Measurements from ENCODE around the gene PLS1.
A peak's percentile ranks its signal among the peaks of the same experiment; 100 is the strongest.
"Not testable (repeated sequence)": the region's sequence is repeated elsewhere in the genome, so short reads cannot be mapped to it uniquely, and the experiment has no call there.

The PLS1 gene

DNA sequence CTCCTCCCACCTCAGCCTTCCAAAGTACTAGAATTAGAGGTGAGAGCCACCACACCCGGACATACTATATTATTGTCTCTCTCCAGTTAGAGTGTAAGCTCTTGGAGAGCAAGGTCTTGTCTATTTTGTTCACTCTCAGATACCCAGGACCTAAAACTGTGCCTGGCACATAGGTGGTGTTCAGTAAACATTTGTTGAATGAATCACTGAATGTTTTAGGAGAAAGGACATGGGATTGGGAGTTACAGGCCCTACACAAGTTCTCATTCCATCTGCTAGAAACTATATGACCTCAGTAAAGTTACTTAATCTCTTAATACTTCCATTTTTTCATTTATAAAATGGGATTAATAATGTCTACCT lies 16.2 kb upstream of the PLS1 start:
- Mint-ChIP-seq H3K4me1 (peaks cover 38% of the 10 kb centered on the region), H3K36me3 (peaks cover 10% of the 10 kb centered on the region), H3K27ac (peak overlapping the region; percentile 97), H3K4me3 (peak overlapping the region; percentile 100), H3K27me3 (peaks cover 5% of the 10 kb centered on the region), H3K9me3 (no peaks in the 10 kb centered on the region)

DNA sequence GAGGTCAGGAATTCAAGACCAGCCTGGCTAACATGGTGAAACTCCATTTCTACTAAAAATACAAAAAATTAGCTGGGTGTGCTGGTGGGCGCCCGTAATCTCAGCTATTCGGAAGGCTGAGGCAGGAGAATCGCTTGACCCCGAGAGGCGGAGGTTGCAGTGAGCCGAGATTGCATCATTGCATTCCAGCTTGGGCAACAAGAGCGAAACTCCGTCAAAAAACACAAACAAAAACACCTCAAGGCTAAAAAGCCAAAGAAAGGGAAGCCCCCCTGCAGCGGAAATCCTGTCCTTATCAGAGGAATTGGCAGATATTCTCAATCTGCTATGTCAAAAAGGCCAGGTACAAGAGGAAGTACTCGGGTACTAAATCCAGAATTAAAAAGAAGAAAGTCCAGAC lies 15.1 kb upstream of the PLS1 start:
- not testable (repeated sequence) for H3K27ac Mint-ChIP-seq, H3K4me3 Mint-ChIP-seq, H3K9me3 Mint-ChIP-seq, H3K36me3 Mint-ChIP-seq, H3K27me3 Mint-ChIP-seq
- peaks cover 28% of the 10 kb centered on the region for H3K4me1 Mint-ChIP-seq

DNA sequence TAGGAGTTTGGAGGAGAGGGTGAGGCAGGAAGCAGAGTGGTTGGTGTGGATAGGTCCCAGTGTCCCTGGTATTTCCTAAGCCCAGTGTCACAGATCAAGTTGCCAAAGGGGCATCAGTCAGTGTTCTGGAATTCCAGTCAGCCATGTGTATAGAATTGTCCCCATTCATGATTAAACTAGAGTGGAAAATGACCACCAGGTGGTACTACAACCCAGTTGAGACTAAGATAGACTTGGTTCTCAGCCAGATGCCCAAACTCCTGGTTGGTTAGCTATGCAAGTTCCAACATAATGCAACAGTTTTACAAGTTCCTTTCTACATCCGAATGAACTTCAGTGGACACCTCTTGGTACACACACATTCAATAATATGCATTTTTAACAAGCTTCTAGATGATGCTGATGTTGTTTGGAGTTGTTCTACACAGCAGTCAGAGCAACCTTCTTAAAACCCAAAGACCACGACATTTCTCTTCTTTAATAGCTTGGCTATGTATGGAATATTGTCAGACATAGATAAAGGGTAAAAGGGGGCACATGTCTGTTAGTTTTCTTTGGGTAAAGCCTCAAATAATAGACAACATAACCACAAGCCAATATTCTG lies 9.3 kb upstream of the PLS1 start:
- H3K9me3 Mint-ChIP-seq = no peaks in the 10 kb centered on the region
- no peaks in the 10 kb centered on the region for H3K4me1 Mint-ChIP-seq
- no peak overlapping the region for H3K27ac Mint-ChIP-seq
- peaks cover 5% of the 10 kb centered on the region for H3K27me3 Mint-ChIP-seq
- no peak overlapping the region for H3K4me3 Mint-ChIP-seq
- no peaks in the 10 kb centered on the region for H3K36me3 Mint-ChIP-seq

- Mint-ChIP-seq H3K27me3 (peaks cover 5% of the 10 kb centered on the region), H3K27ac (no peak overlapping the region)
Observed at GRCh38 chr3:142588703-142589102, 7.5 kb upstream of the PLS1 start.

DNA sequence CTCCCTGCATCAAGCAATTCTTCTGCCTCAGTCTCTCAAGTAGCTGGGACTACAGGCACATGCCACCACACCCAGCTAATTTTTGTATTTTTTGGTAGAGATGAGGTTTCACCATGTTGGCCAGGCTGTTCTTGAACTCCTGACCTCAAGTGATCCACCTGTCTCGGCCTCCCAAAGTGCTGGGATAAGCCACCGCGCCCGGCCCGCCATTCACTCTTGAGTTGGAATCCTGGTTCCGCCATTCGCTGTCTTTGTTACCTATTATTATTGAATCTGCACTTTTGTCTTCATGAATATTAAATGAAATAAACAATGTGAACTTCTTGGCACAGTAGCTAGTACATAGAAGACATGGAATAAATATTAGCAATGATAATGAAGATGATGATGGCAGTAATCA lies 3.9 kb upstream of the PLS1 start:
- H3K27me3 Mint-ChIP-seq, H3K9me3 Mint-ChIP-seq, H3K36me3 Mint-ChIP-seq, H3K27ac Mint-ChIP-seq, H3K4me3 Mint-ChIP-seq: not testable (repeated sequence)
- H3K4me1 Mint-ChIP-seq = peaks cover 14% of the 10 kb centered on the region

More at GRCh38 chr3:142588703-142589102, 7.5 kb upstream of the PLS1 start:
- Mint-ChIP-seq H3K4me3 (no peak overlapping the region), H3K4me1 (no peaks in the 10 kb centered on the region), H3K36me3 (no peaks in the 10 kb centered on the region), H3K9me3 (no peaks in the 10 kb centered on the region)

DNA sequence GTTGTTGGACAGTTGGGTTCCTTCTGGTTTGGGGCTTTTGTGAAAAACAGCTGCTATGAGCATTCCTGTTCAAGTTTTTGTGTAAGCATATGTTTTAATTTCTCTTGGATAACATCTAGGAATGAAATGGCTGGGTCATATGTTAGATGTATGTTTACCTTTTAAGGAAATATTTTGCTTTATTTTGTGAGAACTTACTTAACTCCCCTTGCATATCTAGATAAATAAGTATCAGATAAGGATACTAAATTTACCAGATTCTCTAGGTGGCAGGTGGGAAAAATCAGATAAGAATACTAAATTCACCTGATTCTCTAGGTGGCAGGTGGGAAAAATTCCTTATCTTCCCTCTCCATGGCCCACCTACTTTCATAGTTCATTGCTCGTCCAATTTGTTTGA lies 1.1 kb upstream of the PLS1 start:
- no peaks in the 10 kb centered on the region for H3K27me3 Mint-ChIP-seq
- peak overlapping the region; percentile 97 for H3K4me3 Mint-ChIP-seq
- H3K36me3 Mint-ChIP-seq = no peaks in the 10 kb centered on the region
- H3K9me3 Mint-ChIP-seq = no peaks in the 10 kb centered on the region
- H3K4me1 Mint-ChIP-seq = peaks cover 21% of the 10 kb centered on the region
- no peak overlapping the region for H3K27ac Mint-ChIP-seq

GRCh38 chr3:142595581-142595950 lies 627 bp upstream of the PLS1 start:
- Mint-ChIP-seq H3K4me3 (peak overlapping the region; percentile 97), H3K27me3 (no peaks in the 10 kb centered on the region), H3K9me3 (no peaks in the 10 kb centered on the region), H3K27ac (peak overlapping the region; percentile 92), H3K36me3 (no peaks in the 10 kb centered on the region), H3K4me1 (peaks cover 21% of the 10 kb centered on the region)

DNA sequence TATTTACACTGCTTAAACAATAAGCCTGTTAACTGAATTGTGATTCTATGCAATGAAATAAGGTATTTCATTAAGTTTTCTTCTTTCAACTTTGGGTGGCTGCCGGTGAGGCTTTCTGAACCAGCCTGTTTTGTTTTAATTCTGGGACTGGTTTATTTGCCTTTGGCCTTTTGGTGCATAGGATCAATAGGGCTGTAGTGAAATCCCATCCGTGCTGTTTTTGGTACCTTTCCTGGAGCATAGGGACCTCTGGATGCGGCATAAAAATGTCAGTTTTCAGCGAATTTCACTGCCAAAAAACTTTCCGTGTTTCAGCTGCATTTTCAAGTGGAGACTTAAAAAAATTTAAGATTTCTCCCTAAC lies 514 bp downstream of the PLS1 start:
- Mint-ChIP-seq H3K4me3 (peak overlapping the region; percentile 97), H3K36me3 (no peaks in the 10 kb centered on the region), H3K27me3 (no peaks in the 10 kb centered on the region), H3K27ac (no peak overlapping the region), H3K9me3 (no peaks in the 10 kb centered on the region), H3K4me1 (peaks cover 21% of the 10 kb centered on the region)

DNA sequence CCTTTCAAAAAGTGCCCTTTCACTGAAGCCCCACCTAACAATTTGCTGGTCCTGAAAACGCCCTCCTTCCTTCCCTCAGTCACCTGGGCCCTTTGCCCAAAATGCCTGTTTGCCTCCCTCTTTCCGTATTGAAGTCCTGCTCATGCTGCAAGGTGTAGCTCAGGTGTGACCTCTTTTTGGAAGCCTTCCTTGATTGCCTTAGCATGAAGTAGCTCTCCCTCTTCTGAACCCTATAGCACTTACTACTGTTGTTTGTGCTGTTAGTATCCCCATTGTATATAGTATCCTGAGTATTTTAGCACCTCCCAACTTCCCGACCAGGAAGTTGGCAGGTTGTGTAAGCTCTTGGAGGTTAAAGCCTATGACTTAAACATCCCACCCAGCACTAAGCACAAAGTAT lies 1.7 kb downstream of the PLS1 start:
- Mint-ChIP-seq H3K4me1 (peaks cover 21% of the 10 kb centered on the region), H3K36me3 (no peaks in the 10 kb centered on the region), H3K27me3 (no peaks in the 10 kb centered on the region), H3K27ac (peak overlapping the region; percentile 80), H3K4me3 (peak overlapping the region; percentile 55), H3K9me3 (no peaks in the 10 kb centered on the region)

DNA sequence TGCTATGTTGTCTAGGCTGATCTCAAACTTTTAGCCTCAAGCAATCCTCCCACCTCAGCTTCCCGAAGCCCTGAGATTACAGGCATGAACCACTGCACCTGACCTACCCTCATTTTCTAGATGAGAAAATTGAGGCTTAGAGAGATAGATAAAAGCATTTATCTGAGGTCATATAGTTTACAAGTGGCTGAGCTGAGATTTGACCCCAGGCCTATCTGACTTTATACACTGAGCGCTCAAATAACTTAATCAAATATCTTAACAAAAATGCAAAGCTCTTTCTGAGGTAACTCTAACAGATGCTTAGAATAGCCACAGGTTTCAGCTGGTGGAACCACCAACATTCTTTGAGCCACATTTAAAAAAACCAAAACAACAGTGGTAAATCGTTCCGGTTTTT lies 5.5 kb downstream of the PLS1 start:
- no peaks in the 10 kb centered on the region for H3K27me3 Mint-ChIP-seq
- H3K4me3 Mint-ChIP-seq = no peak overlapping the region
- no peaks in the 10 kb centered on the region for H3K36me3 Mint-ChIP-seq
- H3K4me1 Mint-ChIP-seq = peaks cover 13% of the 10 kb centered on the region
- H3K27ac Mint-ChIP-seq = no peak overlapping the region
- no peaks in the 10 kb centered on the region for H3K9me3 Mint-ChIP-seq

- peaks cover 5% of the 10 kb centered on the region for H3K4me1 Mint-ChIP-seq
- no peaks in the 10 kb centered on the region for H3K36me3 Mint-ChIP-seq
- no peaks in the 10 kb centered on the region for H3K9me3 Mint-ChIP-seq
- H3K27me3 Mint-ChIP-seq = no peaks in the 10 kb centered on the region
- H3K4me3 Mint-ChIP-seq = no peak overlapping the region
- H3K27ac Mint-ChIP-seq = no peak overlapping the region
Observed at GRCh38 chr3:142602619-142603385, 6.6 kb downstream of the PLS1 start.

DNA sequence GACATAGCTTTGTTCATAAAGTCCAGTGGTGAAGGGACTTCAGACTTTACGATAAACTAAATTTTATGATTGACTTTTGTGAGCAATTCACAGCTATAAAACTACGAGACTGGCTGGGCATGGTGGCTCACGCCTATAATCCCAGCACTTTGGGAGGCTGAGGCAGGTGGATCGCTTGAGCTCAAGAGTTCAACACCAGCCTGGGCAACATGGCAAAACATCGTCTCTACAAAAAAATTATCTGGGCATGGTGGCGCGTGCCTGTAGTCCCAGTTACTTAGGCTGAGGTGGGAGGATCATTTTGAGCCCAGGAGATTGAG lies 7.2 kb downstream of the PLS1 start:
- not testable (repeated sequence) for H3K9me3 Mint-ChIP-seq, H3K27ac Mint-ChIP-seq, H3K4me1 Mint-ChIP-seq, H3K27me3 Mint-ChIP-seq, H3K36me3 Mint-ChIP-seq, H3K4me3 Mint-ChIP-seq

DNA sequence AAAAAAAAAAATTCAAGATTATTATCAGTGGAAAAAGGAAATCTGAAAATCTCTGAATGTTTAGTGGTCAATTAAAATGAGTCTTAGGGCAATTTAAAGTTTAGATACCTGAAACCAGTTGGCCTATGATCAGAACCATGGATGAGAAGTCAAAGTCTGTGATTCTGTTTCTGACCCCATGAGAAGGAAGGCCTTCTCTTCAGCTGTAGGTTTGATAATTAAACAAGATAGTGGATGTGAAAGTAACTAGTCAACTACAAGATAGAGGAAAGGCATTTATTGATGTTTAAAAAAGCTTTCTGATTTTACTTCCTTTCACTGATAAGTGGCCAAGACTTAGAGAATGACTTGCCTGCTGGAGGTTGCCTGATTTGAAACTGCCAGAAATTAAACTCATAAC lies 8.7 kb downstream of the PLS1 start:
- Mint-ChIP-seq H3K4me3 (no peak overlapping the region), H3K36me3 (no peaks in the 10 kb centered on the region), H3K27ac (no peak overlapping the region), H3K9me3 (no peaks in the 10 kb centered on the region), H3K27me3 (no peaks in the 10 kb centered on the region), H3K4me1 (no peaks in the 10 kb centered on the region)

- Mint-ChIP-seq H3K36me3 (no peaks in the 10 kb centered on the region), H3K27ac (no peak overlapping the region), H3K4me3 (no peak overlapping the region), H3K4me1 (no peaks in the 10 kb centered on the region), H3K9me3 (no peaks in the 10 kb centered on the region), H3K27me3 (no peaks in the 10 kb centered on the region)
Observed at GRCh38 chr3:142608631-142609030, 12.4 kb downstream of the PLS1 start.

- H3K27me3 Mint-ChIP-seq = no peaks in the 10 kb centered on the region
- no peak overlapping the region for H3K27ac Mint-ChIP-seq
- no peaks in the 10 kb centered on the region for H3K36me3 Mint-ChIP-seq
- no peaks in the 10 kb centered on the region for H3K4me1 Mint-ChIP-seq
- H3K4me3 Mint-ChIP-seq = no peak overlapping the region
- no peaks in the 10 kb centered on the region for H3K9me3 Mint-ChIP-seq
Observed at GRCh38 chr3:142609136-142609535, 12.9 kb downstream of the PLS1 start.

- Mint-ChIP-seq H3K4me1 (no peaks in the 10 kb centered on the region), H3K27me3 (no peaks in the 10 kb centered on the region), H3K4me3 (no peak overlapping the region), H3K36me3 (no peaks in the 10 kb centered on the region), H3K27ac (no peak overlapping the region), H3K9me3 (no peaks in the 10 kb centered on the region)
Observed at GRCh38 chr3:142611206-142611605, 15.0 kb downstream of the PLS1 start.

DNA sequence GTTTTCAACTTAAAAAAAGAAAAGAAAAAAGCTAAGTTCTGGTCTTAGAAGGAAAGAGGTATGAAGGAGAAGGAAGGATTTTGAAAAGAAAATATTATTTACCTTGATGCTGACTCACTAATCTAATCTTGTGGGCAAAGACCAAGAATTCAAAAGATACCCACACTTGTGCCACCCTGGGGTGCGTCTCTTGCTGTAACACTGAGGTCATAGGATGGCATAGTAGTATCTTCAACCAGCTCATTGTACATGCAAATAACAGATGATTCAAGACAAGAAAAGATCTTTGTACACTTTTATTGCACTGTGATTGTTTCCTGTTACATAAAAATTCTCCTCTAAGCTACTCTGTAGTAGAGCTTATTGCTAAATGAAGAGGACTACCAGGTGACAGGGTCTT lies 17.3 kb downstream of the PLS1 start:
- no peaks in the 10 kb centered on the region for H3K27me3 Mint-ChIP-seq
- no peak overlapping the region for H3K27ac Mint-ChIP-seq
- H3K9me3 Mint-ChIP-seq = no peaks in the 10 kb centered on the region
- H3K4me3 Mint-ChIP-seq = no peak overlapping the region
- no peaks in the 10 kb centered on the region for H3K36me3 Mint-ChIP-seq
- H3K4me1 Mint-ChIP-seq = no peaks in the 10 kb centered on the region

All from activated naive CD4-positive, alpha-beta T cell treated with anti-CD3 and anti-CD28 coated beads, Interleukin-2, amount 50 U/mL, for 24 hours (primary cell).